22Rv1 (cell line): ENCODE results near the gene THBD.

Experiments used
- CTCF ChIP-seq: fragments of 450-650 bp; IDR thresholded peaks from 2 replicates; pipeline ENCODE4 v1.5.1; 2017; ENCODE audit warnings: mild to moderate bottlenecking
- ZFX ChIP-seq: fragments of 450-650 bp; IDR thresholded peaks from 2 replicates; pipeline ENCODE4 v1.6.1; 2017; ENCODE audit warnings: antibody characterized with exemption, borderline replicate concordance

DNA sequence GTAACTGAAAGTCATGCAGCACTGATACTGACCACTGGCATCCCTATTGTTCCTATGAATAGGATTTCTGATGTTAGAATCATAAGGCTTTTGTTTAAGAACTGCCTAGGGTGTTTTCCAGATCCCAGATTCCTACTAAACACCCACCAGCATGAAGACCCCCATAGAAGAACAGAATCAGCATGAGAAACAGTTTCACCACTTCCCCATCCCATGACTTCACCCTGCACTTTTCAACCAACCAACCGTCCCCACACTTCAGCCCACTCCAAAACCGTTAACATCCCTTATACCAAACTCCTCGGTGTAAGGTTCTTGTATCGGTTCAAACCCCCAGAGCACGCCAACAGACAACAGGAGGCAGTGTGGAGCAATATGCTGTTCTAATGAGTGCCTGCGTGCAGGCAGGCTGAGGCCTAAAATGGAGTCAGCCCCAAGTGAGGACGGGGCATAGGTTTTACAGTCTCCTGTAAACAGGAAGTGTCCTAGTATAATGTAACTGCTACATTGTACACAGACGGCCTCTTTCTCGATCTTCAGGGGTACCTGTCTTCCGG is 25.8 kb downstream of the THBD start:
- TF ChIP-seq CTCF (no peak), ZFX (no peak)
